HepG2 (cell line): ENCODE results near the gene COQ10B. TPM values are rescaled to one million over a fixed set of nuclear protein-coding genes. Genes with fewer than 3 reads are reported as not detected.

Experiments
- CBX5 ChIP-seq: sonication (generic); formaldehyde crosslinking; IDR thresholded peaks from 2 replicates; pipeline ENCODE4 v1.4.0; 2020; ENCODE audit warnings: missing genetic modification reagents, borderline replicate concordance
- ETV6 ChIP-seq: sonication (generic); formaldehyde crosslinking; conservative IDR thresholded peaks from 2 replicates; pipeline ENCODE4 v1.4.0; 2020; ENCODE audit warnings: missing genetic modification reagents
- FIP1L1 ChIP-seq: fragments of 200-400 bp; formaldehyde crosslinking; IDR thresholded peaks from 2 replicates; pipeline ENCODE4 v1.6.1; 2018; ENCODE audit warnings: low read depth, mild to moderate bottlenecking, low read length, moderate library complexity, borderline replicate concordance; ENCODE audit not compliant: insufficient read depth
- GPBP1L1 ChIP-seq: sonication (generic); formaldehyde crosslinking; IDR thresholded peaks from 2 replicates; pipeline ENCODE4 v1.5.0; 2020; ENCODE audit warnings: mild to moderate bottlenecking, missing genetic modification reagents
- HCFC1 ChIP-seq: fragments of 150-350 bp; IDR thresholded peaks from 2 replicates; pipeline ENCODE4 v1.6.1; 2014; ENCODE audit warnings: low read depth, low read length
- HMG20B ChIP-seq: conservative IDR thresholded peaks from 2 replicates; pipeline ENCODE4 v1.6.1; 2016; ENCODE audit warnings: missing genetic modification reagents, missing compliant biosample characterization
- HOXD1 ChIP-seq: sonication (generic); formaldehyde crosslinking; IDR thresholded peaks from 2 replicates; pipeline ENCODE4 v1.5.0; 2020; ENCODE audit warnings: missing genetic modification reagents
- LBX2 ChIP-seq: sonication (generic); formaldehyde crosslinking; IDR thresholded peaks from 2 replicates; pipeline ENCODE4 v1.5.0; 2020; ENCODE audit warnings: missing genetic modification reagents, mild to moderate bottlenecking, borderline replicate concordance
- SOX13 ChIP-seq, 3 experiments: fragments of 450-650 bp in 1 of 3; sonication (generic) in 1 of 3; formaldehyde crosslinking in 1 of 3; IDR thresholded peaks in 2 of 3; conservative IDR thresholded peaks in 1 of 3; 2 replicates each; pipeline versions ENCODE4 v1.5.0 to v1.6.1; 2016 to 2020; ENCODE audit warnings: antibody characterized with exemption in 1 of 3, mild to moderate bottlenecking in 1 of 3, missing compliant biosample characterization in 1 of 3, missing genetic modification reagents in 1 of 3, moderate library complexity in 1 of 3
- YY1 ChIP-seq: IDR thresholded peaks from 2 replicates; pipeline ENCODE4 v1.6.1; 2011; ENCODE audit warnings: low read length, low read depth, moderate library complexity, mild to moderate bottlenecking; ENCODE audit not compliant: insufficient read depth, insufficient replicate concordance
- ZBTB40 ChIP-seq, 2 experiments: fragments of 450-650 bp in 1 of 2; sonication (generic) in 1 of 2; formaldehyde crosslinking in 1 of 2; IDR thresholded peaks; 2 replicates each; pipeline versions ENCODE4 v1.6.1 to v1.8.0; 2016 to 2022; ENCODE audit warnings: antibody characterized with exemption in 1 of 2, mild to moderate bottlenecking in 1 of 2, missing genetic modification reagents in 1 of 2
- ZNF232 ChIP-seq: sonication (generic); formaldehyde crosslinking; IDR thresholded peaks from 2 replicates; pipeline ENCODE4 v1.4.0; 2020; ENCODE audit warnings: missing genetic modification reagents, borderline replicate concordance
- ZNF296 ChIP-seq: sonication (generic); formaldehyde crosslinking; conservative IDR thresholded peaks from 2 replicates; pipeline ENCODE4 v1.5.0; 2020; ENCODE audit warnings: mild to moderate bottlenecking, missing genetic modification reagents
- ZNF569 ChIP-seq: sonication (generic); formaldehyde crosslinking; IDR thresholded peaks from 2 replicates; pipeline ENCODE4 v1.5.0; 2020; ENCODE audit warnings: mild to moderate bottlenecking, missing genetic modification reagents, moderate library complexity, borderline replicate concordance
- ZNF792 ChIP-seq: IDR thresholded peaks from 2 replicates; pipeline ENCODE4 v1.6.1; 2016
- ZZZ3 ChIP-seq: sonication (generic); formaldehyde crosslinking; IDR thresholded peaks from 2 replicates; pipeline ENCODE4 v1.4.0; 2020; ENCODE audit warnings: missing genetic modification reagents, mild to moderate bottlenecking, borderline replicate concordance
- polyA plus RNA-seq, 8 experiments: library from polyadenylated mRNA; depleted of rRNA in 3 of 8; stranded (reverse) in 7 of 8; unstranded in 1 of 8; fragments of >200 nt; fragmentation: Illumina TruSeq in 4 of 8; extraction: Trizol in 4 of 8; gene quantifications; 2 replicates each; pipeline versions ENCODE4 v1.2.1 to v1.2.3, GENCODE V29; 2011 to 2016; ENCODE audit warnings: low read depth in 4 of 8, missing spikeins in 1 of 8, mixed read lengths in 1 of 8; ENCODE audit not compliant: insufficient read depth in 1 of 8
- total RNA-seq, 5 experiments: library from RNA; depleted of rRNA; stranded (reverse); fragments of >200 nt; fragmentation: Illumina TruSeq; extraction: Trizol; gene quantifications; 2 replicates each; pipeline ENCODE4 v1.2.3, GENCODE V29; 2016; ENCODE audit warnings: low read depth in 1 of 5

COQ10B gene
- total and polyA plus RNA-seq, 2 of the 13 experiments (the other 11 are each of a cell fraction or from before 2014, with no cell fraction given) = 4.6 to 34.9 TPM

- TF ChIP-seq GPBP1L1 (CRISPR knock-in tag) (no peak), ZNF232 (peak; percentile 39; the same call in 1 of the 2 replicates), LBX2 (CRISPR knock-in tag) (0 out of 2 replicates have a peak, but pooled peaks have one; percentile 82), HCFC1 (peak; percentile 56), SOX13 (IDR thresholded peaks at IDR 0.05) (no peak), SOX13 (CRISPR knock-in tag; conservative IDR thresholded peaks at IDR 0.05 in 1 of 2, IDR thresholded peaks at IDR 0.05 in 1 of 2) (peak in 1 of 2 experiments; percentile 54; a peak in 2 of 4 replicates), ZBTB40 (IDR thresholded peaks at IDR 0.05) (peak; percentile 46; the same call in 1 of the 2 replicates), ZBTB40 (CRISPR knock-in tag; IDR thresholded peaks at IDR 0.05) (peak; percentile 91), CBX5 (CRISPR knock-in tag) (peak; percentile 72; the same call in 1 of the 2 replicates), ZNF296 (CRISPR knock-in tag) (no peak), FIP1L1 (peak; percentile 85; the same call in 1 of the 2 replicates), ZNF792 (CRISPR knock-in tag) (peak; percentile 51), ZZZ3 (CRISPR knock-in tag) (peak; percentile 75; the same call in 1 of the 2 replicates), HOXD1 (no peak), YY1 (peak; percentile 96), HMG20B (CRISPR knock-in tag) (no peak), ZNF569 (0 out of 2 replicates have a peak, but pooled peaks have one; percentile 72), ETV6 (CRISPR knock-in tag) (no peak)
Measured at GRCh38 chr2:197434541-197435513, 18.5 kb upstream of the COQ10B start, which contains the start of gene SF3B1 (continued).
